ENCODE measurements around the gene PTPRA. TPM values are rescaled to one million over a fixed set of nuclear protein-coding genes. Genes with fewer than 3 reads are reported as not detected.

The PTPRA gene
- total and polyA plus RNA-seq, 2 of the 13 experiments (the other 11 are each of a cell fraction or from before 2014, with no cell fraction given): 47.2 to 127 TPM

DNA sequence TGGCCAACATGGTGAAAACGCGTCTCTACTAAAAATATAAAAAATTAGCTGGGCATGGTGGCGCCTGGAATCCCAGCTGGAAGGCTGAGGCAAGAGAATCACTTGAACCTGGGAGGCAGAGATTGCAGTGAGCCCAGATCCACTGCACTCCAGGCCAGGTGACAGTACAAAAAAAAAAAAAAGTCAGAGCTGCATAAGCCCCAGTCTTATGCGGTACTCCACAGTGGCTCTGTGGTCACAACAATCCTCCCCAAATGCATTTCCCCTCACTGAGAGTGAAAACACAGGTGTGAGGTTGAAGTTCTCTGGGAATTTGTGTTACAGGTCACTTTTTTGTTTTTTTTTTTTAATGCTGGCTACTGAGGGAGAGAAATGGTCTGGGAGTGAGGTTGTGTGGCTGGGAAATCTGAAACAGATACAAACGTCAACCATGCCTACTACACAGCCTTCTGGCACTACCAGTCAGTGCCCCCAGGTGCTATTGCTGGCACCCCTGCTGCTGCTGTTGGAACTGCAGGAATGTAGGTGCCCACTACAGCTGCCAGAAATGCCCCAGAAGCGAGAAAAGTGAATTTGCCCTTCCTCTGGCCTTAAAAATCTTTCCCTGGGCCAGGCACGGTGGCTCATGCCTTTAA is 178.2 kb downstream of the PTPRA start:
- peaks cover 42% of the 10 kb centered on the region for H3K4me1 ChIP-seq (ENCODE audit: insufficient read depth, low read length)
- peaks cover 18 to 29% of the 10 kb centered on the region in 2 experiments for H3K36me3 ChIP-seq (replicated peaks in 1 of 2; ENCODE audit: control insufficient read depth in 1 of 2, insufficient read depth in 2 of 2, low read length in 2 of 2)
- intact Hi-C loops (cut with micrococcal nuclease; ENCODE audit: unreplicated experiment) (loop anchor here (5.0 kb wide), 1 partner anchor 121 kb away; the partner anchor contains the start of gene LZTS3), in situ Hi-C loops (cut with HindIII; ENCODE audit: extremely low pct_ligation_motif_present, low pct_unique_long_range_greater_than_20kb) (loop anchor here (10.0 kb wide), 1 partner anchor 63 kb away; no protein-coding TSS in a partner anchor)
- no peak overlapping the region for H3K4me3 ChIP-seq (replicated peaks in 1 of 3; ENCODE audit: insufficient read depth in 1 of 3, low read depth in 2 of 3, low read length in 3 of 3)
- no TSS peak for BruUV-seq (replicated peaks)
- no peak for FAIRE-seq
- H3K79me2 ChIP-seq (ENCODE audit: insufficient read depth, low read length): peaks cover 14% of the 10 kb centered on the region
- H3K9me3 ChIP-seq (ENCODE audit: low read length): no peaks in the 10 kb centered on the region
- H4K20me1 ChIP-seq (ENCODE audit: insufficient read depth, low read length): no peaks in the 10 kb centered on the region
- ChIA-PET CTCF (ENCODE audit: low intra/inter-chr PET ratio, low total read pairs) (interaction anchor here (4.7 kb wide), 1 partner anchor 25 kb away, joined by 61 read pairs; no protein-coding TSS in a partner anchor), POLR2A (interaction anchor here (1.8 kb wide), 1 partner anchor 32 kb away, joined by 5 read pairs; no protein-coding TSS in a partner anchor)
- H3K4me2 ChIP-seq (ENCODE audit: low read depth, low read length): no peak overlapping the region
- no peak overlapping the region for H2AFZ ChIP-seq (ENCODE audit: low read length)
- 69% methylated on average over 7 of the region's 7 CpGs for whole genome bisulfite sequencing (ENCODE audit: low lambda C conversion rate)
- H3K27ac ChIP-seq (ENCODE audit: extremely low read length, insufficient read depth, low read length): peak overlapping the region; percentile 2
- ATAC-seq: peak; percentile 62
- H3K9ac ChIP-seq (ENCODE audit: insufficient read depth, low read depth, low read length): no peak overlapping the region
- H3K27me3 ChIP-seq (ENCODE audit: control insufficient read depth in 1 of 2, insufficient read depth in 2 of 2, low read length in 2 of 2): no peaks in the 10 kb centered on the region; a peak in 1 of 5 replicates
- no peak for DNase-seq (ENCODE audit: low spot score)
- TF ChIP-seq NR2F6 (IDR thresholded peaks at IDR 0.05) (peak; percentile 39; the same call in 1 of the 2 replicates), NR2F6 (CRISPR knock-in tag; IDR thresholded peaks at IDR 0.05) (no peak), ZNF883 (CRISPR knock-in tag; IDR thresholded peaks at IDR 0.05; ENCODE audit: not compliant biosample characterization) (peak; percentile 65), MEIS2 (CRISPR knock-in tag; IDR thresholded peaks at IDR 0.05) (no peak), NKX3-1 (CRISPR knock-in tag; IDR thresholded peaks at IDR 0.05) (no peak), POLR2AphosphoS2 (IDR thresholded peaks at IDR 0.05; ENCODE audit: low read depth, low read length) (no peak), ADNP (CRISPR knock-in tag; IDR thresholded peaks at IDR 0.05) (no peak), ZNF746 (CRISPR knock-in tag; IDR thresholded peaks at IDR 0.05) (no peak), ZNF850 (CRISPR knock-in tag; conservative IDR thresholded peaks at IDR 0.05) (no peak), NPAS2 (CRISPR knock-in tag; IDR thresholded peaks at IDR 0.05; ENCODE audit: borderline replicate concordance) (0 out of 2 replicates have a peak, but pooled peaks have one; percentile 49), ZNF557 (CRISPR knock-in tag; IDR thresholded peaks at IDR 0.05) (no peak), ZSCAN30 (CRISPR knock-in tag; IDR thresholded peaks at IDR 0.05) (no peak), TMF1 (CRISPR knock-in tag; IDR thresholded peaks at IDR 0.05; ENCODE audit: low read depth) (no peak), REXO4 (CRISPR knock-in tag; IDR thresholded peaks at IDR 0.05; ENCODE audit: borderline replicate concordance) (no peak), ZNF124 (CRISPR knock-in tag; IDR thresholded peaks at IDR 0.05) (no peak)
- TF ChIP-seq, protein P1, sequence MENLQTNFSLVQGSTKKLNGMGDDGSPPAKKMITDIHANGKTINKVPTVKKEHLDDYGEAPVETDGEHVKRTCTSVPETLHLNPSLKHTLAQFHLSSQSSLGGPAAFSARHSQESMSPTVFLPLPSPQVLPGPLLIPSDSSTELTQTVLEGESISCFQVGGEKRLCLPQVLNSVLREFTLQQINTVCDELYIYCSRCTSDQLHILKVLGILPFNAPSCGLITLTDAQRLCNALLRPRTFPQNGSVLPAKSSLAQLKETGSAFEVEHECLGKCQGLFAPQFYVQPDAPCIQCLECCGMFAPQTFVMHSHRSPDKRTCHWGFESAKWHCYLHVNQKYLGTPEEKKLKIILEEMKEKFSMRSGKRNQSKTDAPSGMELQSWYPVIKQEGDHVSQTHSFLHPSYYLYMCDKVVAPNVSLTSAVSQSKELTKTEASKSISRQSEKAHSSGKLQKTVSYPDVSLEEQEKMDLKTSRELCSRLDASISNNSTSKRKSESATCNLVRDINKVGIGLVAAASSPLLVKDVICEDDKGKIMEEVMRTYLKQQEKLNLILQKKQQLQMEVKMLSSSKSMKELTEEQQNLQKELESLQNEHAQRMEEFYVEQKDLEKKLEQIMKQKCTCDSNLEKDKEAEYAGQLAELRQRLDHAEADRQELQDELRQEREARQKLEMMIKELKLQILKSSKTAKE (CRISPR knock-in tag; IDR thresholded peaks at IDR 0.05; ENCODE audit: borderline replicate concordance): no peak
- TF ChIP-seq, protein P2, sequence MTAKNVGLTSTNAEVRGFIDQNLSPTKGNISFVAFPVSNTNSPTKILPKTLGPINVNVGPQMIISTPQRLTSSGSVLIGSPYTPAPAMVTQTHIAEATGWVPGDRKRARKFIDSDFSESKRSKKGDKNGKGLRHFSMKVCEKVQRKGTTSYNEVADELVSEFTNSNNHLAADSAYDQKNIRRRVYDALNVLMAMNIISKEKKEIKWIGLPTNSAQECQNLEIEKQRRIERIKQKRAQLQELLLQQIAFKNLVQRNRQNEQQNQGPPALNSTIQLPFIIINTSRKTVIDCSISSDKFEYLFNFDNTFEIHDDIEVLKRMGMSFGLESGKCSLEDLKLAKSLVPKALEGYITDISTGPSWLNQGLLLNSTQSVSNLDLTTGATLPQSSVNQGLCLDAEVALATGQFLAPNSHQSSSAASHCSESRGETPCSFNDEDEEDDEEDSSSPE (CRISPR knock-in tag; IDR thresholded peaks at IDR 0.05): no peak
- TF ChIP-seq, protein P3, sequence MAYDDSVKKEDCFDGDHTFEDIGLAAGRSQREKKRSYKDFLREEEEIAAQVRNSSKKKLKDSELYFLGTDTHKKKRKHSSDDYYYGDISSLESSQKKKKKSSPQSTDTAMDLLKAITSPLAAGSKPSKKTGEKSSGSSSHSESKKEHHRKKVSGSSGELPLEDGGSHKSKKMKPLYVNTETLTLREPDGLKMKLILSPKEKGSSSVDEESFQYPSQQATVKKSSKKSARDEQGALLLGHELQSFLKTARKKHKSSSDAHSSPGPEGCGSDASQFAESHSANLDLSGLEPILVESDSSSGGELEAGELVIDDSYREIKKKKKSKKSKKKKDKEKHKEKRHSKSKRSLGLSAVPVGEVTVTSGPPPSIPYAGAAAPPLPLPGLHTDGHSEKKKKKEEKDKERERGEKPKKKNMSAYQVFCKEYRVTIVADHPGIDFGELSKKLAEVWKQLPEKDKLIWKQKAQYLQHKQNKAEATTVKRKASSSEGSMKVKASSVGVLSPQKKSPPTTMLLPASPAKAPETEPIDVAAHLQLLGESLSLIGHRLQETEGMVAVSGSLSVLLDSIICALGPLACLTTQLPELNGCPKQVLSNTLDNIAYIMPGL (CRISPR knock-in tag; IDR thresholded peaks at IDR 0.05; ENCODE audit: borderline replicate concordance in 1 of 2, low read depth in 1 of 2): 0 out of 4 replicates have a peak, but pooled peaks of 1 of the 2 experiments have one; percentile 20
- TF ChIP-seq, protein P4, sequence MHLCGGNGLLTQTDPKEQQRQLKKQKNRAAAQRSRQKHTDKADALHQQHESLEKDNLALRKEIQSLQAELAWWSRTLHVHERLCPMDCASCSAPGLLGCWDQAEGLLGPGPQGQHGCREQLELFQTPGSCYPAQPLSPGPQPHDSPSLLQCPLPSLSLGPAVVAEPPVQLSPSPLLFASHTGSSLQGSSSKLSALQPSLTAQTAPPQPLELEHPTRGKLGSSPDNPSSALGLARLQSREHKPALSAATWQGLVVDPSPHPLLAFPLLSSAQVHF (CRISPR knock-in tag; IDR thresholded peaks at IDR 0.05): no peak
